Prostate gland (tissue), 2 donors: ENCODE measurements around the gene ZFHX2.

ENCODE experiments used
- POLR2A ChIP-seq: fragments of 450-650 bp; IDR thresholded peaks from one replicate; pipeline ENCODE4 v1.6.1; 2016; ENCODE audit warnings: antibody characterized with exemption, mild to moderate bottlenecking
- POLR2AphosphoS5 ChIP-seq: sonication (generic); formaldehyde crosslinking; IDR thresholded peaks from one replicate; pipeline ENCODE4 v1.6.1; 2017; ENCODE audit warnings: antibody characterized with exemption
- TF ChIP-seq, protein P1 (sequence below), 4 experiments: fragments of 200-600 bp in 2 of 4; fragments of 450-650 bp in 2 of 4; sonication (generic) in 2 of 4; IDR thresholded peaks; 1 replicate in 3 of 4; 2 replicates in 1 of 4; pipeline ENCODE4 v1.5.1; 2016 to 2019; ENCODE audit warnings: antibody characterized with exemption in 4 of 4, mild to moderate bottlenecking in 2 of 4, moderate library complexity in 2 of 4

DNA sequence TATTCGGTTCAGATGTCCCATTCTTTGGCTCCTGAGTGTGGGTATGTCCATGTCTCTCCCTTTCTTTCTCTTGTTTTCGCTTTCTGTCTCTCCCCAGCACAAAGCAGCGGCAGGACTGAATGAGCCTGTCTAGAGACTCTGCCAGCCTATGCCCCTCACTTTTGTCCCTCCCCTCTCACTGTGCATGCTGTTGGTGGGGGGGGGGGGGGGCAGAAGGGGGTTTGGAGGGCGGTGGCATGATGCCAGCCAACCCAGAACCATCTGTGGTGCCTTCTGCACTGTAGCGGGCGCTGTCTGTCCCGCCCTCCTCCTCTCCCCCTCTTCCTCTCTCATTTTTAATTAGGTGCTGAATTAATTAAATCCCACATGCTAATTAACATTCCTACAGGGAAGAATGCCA lies 64.3 kb downstream of the ZFHX2 start:
- TF ChIP-seq, protein P1, sequence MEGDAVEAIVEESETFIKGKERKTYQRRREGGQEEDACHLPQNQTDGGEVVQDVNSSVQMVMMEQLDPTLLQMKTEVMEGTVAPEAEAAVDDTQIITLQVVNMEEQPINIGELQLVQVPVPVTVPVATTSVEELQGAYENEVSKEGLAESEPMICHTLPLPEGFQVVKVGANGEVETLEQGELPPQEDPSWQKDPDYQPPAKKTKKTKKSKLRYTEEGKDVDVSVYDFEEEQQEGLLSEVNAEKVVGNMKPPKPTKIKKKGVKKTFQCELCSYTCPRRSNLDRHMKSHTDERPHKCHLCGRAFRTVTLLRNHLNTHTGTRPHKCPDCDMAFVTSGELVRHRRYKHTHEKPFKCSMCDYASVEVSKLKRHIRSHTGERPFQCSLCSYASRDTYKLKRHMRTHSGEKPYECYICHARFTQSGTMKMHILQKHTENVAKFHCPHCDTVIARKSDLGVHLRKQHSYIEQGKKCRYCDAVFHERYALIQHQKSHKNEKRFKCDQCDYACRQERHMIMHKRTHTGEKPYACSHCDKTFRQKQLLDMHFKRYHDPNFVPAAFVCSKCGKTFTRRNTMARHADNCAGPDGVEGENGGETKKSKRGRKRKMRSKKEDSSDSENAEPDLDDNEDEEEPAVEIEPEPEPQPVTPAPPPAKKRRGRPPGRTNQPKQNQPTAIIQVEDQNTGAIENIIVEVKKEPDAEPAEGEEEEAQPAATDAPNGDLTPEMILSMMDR (IDR thresholded peaks at IDR 0.05), result no peak
- TF ChIP-seq POLR2AphosphoS5, result no peak
- no peak for TF ChIP-seq POLR2A
